HG03565 (cell line): ENCODE measurements around the gene NT5C1A.

Source experiments
- ATAC-seq: cut with Tn5 transposase; IDR thresholded peaks from one replicate; pipeline ENCODE4 v1.9.1; 2021; ENCODE audit warnings: mild to moderate bottlenecking, moderate library complexity; ENCODE audit not compliant: unreplicated experiment

NT5C1A gene

GRCh38 chr1:39663559-39663958, 8.3 kb downstream of the NT5C1A start:
- ATAC-seq, result no peak

- no peak for ATAC-seq
Measured at GRCh38 chr1:39662861-39663260, 9.0 kb downstream of the NT5C1A start.

- no peak for ATAC-seq
Measured at GRCh38 chr1:39659538-39659937, 12.4 kb downstream of the NT5C1A start.

GRCh38 chr1:39659110-39659509, 12.8 kb downstream of the NT5C1A start:
- ATAC-seq, result no peak

GRCh38 chr1:39657923-39658485, 13.9 kb downstream of the NT5C1A start:
- no peak for ATAC-seq

- no peak for ATAC-seq
Measured at GRCh38 chr1:39657402-39657801, 14.5 kb downstream of the NT5C1A start.

- ATAC-seq, result no peak
Measured at GRCh38 chr1:39656391-39656790, 15.5 kb downstream of the NT5C1A start.

- ATAC-seq, result no peak
Measured at GRCh38 chr1:39655578-39656268, 16.2 kb downstream of the NT5C1A start.

- ATAC-seq, result no peak
Measured at GRCh38 chr1:39654291-39654690, 17.6 kb downstream of the NT5C1A start.

GRCh38 chr1:39653546-39654031, 18.3 kb downstream of the NT5C1A start:
- ATAC-seq, result peak; percentile 49

GRCh38 chr1:39652554-39652953, 19.4 kb downstream of the NT5C1A start:
- no peak for ATAC-seq

- no peak for ATAC-seq
Measured at GRCh38 chr1:39652105-39652504, 19.8 kb downstream of the NT5C1A start.

- ATAC-seq, result no peak
Measured at GRCh38 chr1:39650431-39650830, 21.5 kb downstream of the NT5C1A start.

GRCh38 chr1:39649636-39650185, 22.2 kb downstream of the NT5C1A start:
- no peak for ATAC-seq

- no peak for ATAC-seq
Measured at GRCh38 chr1:39648496-39648895, 23.4 kb downstream of the NT5C1A start.

GRCh38 chr1:39647247-39647646, 24.7 kb downstream of the NT5C1A start:
- no peak for ATAC-seq

GRCh38 chr1:39646232-39647081, 25.4 kb downstream of the NT5C1A start:
- no peak for ATAC-seq

- no peak for ATAC-seq
Measured at GRCh38 chr1:39645411-39646043, 26.4 kb downstream of the NT5C1A start.

- ATAC-seq, result no peak
Measured at GRCh38 chr1:39643705-39644104, 28.2 kb downstream of the NT5C1A start.

GRCh38 chr1:39642796-39643195, 29.1 kb downstream of the NT5C1A start:
- no peak for ATAC-seq

- no peak for ATAC-seq
Measured at GRCh38 chr1:39640861-39641260, 31.0 kb downstream of the NT5C1A start.
